ENCODE data around the gene UGT1A8.

- TF ChIP-seq ZNF274 (IDR thresholded peaks at IDR 0.05; ENCODE audit: low read depth, low read length) (no peak), YY1 (IDR thresholded peaks at IDR 0.05; ENCODE audit: insufficient read depth, insufficient read length) (no peak), SUZ12 (IDR thresholded peaks at IDR 0.05; ENCODE audit: extremely low read depth, insufficient read depth, insufficient read length) (no peak)
These were observed 84.8 kb downstream of the UGT1A8 start for GRCh38 chr2:233702238-233702637.

Measured in NT2/D1 (cell line).